ENCODE results near the gene BRK1. TPM values are rescaled to one million over a fixed set of nuclear protein-coding genes. Genes with fewer than 3 reads are reported as not detected.
"Not testable (repeated sequence)": the region's sequence is repeated elsewhere in the genome, so short reads cannot be mapped to it uniquely, and the experiment has no call there.

Gene BRK1
- total RNA-seq, 2 donors from 2014 or later: 52.4 to 53.8 TPM

DNA sequence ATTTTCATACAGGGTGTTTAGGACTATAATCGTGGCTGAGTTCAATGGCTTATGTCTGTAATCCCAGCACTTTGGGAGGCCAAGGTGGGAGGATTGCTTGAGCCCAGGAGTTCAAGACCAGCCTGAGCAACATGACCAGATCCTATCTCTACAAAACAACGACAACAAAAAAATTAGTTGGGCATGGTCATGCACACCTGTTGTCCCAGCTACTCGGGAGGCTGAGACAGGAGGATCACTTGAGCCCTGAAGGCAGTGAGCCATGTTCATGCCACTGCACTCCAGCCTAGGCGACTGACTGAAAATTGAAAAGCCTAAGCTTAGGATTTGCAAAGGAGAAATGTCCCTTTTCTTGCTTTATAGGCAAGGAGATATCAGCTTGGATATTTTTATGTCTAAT, 1.5 kb downstream of the BRK1 start:
- DNase-seq (no peak), ATAC-seq (no peak)
- H3K36me3 Mint-ChIP-seq (ENCODE audit: low read depth): peaks cover 8% of the 10 kb centered on the region
- H3K4me3 Mint-ChIP-seq: peak overlapping the region; percentile 100
- peaks cover 24% of the 10 kb centered on the region for H3K4me1 Mint-ChIP-seq
- H3K27me3 Mint-ChIP-seq: no peaks in the 10 kb centered on the region
- no peaks in the 10 kb centered on the region for H3K9me3 ChIP-seq (ENCODE audit: control insufficient read depth, low read length, poor library complexity, severe bottlenecking)
- no peak overlapping the region for H3K27ac Mint-ChIP-seq

DNA sequence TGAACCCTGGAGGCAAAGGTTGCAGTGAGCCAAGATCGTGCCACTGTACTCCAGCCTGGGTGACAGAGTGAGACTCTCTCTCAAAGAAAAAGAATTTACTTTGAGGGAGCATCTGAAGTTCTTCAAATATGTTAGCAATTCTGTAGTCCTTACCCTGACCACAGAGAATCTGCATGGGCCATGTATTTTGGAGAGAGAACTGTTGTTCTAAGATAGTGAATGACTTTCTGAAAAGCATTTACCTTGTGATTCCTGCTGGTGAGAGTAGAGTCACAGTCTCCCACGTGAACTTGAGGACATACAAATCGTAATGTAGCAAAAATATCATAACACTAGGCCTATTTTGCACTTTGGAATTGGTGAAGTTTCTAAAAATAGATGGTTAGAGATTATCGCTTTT, 3.9 kb downstream of the BRK1 start:
- H3K9me3 ChIP-seq (ENCODE audit: control insufficient read depth, low read length, poor library complexity, severe bottlenecking): no peaks in the 10 kb centered on the region
- no peaks in the 10 kb centered on the region for H3K27me3 Mint-ChIP-seq
- no peak overlapping the region for H3K27ac Mint-ChIP-seq
- no peak overlapping the region for H3K4me3 Mint-ChIP-seq
- H3K4me1 Mint-ChIP-seq: peaks cover 33% of the 10 kb centered on the region
- DNase-seq (no peak), ATAC-seq (no peak)
- peaks cover 12% of the 10 kb centered on the region for H3K36me3 Mint-ChIP-seq (ENCODE audit: low read depth)

DNA sequence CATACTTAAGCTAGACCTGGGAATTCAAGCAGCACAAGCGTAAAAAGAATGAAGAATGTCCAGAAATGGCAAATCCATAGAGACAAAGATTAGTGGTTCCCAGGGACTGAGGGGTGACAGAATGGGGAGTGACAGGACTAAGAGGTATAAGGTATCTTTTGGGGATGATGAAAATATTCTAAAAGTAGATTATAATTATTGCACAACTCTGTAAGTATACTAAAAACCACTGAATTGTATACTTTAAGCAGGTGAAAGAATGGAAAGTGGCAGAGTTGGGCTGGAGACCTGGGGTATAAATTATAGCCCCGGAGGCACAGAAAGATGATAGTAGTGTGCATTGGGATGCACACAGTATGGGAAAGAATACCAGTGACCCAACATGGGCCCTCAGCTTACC, 5.6 kb downstream of the BRK1 start:
- ATAC-seq (no peak), DNase-seq (no peak)
- no peaks in the 10 kb centered on the region for H3K27me3 Mint-ChIP-seq
- H3K36me3 Mint-ChIP-seq (ENCODE audit: low read depth): peaks cover 9% of the 10 kb centered on the region
- peaks cover 31% of the 10 kb centered on the region for H3K4me1 Mint-ChIP-seq
- no peak overlapping the region for H3K4me3 Mint-ChIP-seq
- H3K27ac Mint-ChIP-seq: peak overlapping the region; percentile 54
- H3K9me3 ChIP-seq (ENCODE audit: control insufficient read depth, low read length, poor library complexity, severe bottlenecking): no peaks in the 10 kb centered on the region

DNA sequence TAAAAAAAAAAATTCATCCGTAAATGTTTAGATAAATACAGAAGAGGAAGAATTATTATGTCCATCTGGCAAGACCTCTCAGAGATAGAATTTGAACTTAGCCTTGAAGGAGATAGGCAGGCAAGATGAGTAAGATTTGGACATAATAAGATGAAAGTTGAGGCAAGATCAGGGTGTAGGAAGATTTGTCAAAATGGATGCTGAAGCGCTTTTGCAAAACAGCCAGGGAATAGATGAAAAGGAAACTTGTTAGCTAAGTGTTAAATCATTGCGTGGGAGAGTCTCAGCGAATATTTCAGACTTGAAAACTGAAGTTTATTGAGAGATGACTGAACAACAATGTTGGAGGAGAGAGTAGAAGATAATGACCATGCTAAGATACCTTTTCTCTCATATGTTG, 7.2 kb downstream of the BRK1 start:
- ATAC-seq (no peak), DNase-seq (no peak)
- Mint-ChIP-seq H3K36me3 (ENCODE audit: low read depth) (peaks cover 10% of the 10 kb centered on the region), H3K27ac (peak overlapping the region; percentile 92), H3K4me1 (peaks cover 26% of the 10 kb centered on the region), H3K27me3 (no peaks in the 10 kb centered on the region), H3K4me3 (no peak overlapping the region)
- no peaks in the 10 kb centered on the region for H3K9me3 ChIP-seq (ENCODE audit: control insufficient read depth, low read length, poor library complexity, severe bottlenecking)

DNA sequence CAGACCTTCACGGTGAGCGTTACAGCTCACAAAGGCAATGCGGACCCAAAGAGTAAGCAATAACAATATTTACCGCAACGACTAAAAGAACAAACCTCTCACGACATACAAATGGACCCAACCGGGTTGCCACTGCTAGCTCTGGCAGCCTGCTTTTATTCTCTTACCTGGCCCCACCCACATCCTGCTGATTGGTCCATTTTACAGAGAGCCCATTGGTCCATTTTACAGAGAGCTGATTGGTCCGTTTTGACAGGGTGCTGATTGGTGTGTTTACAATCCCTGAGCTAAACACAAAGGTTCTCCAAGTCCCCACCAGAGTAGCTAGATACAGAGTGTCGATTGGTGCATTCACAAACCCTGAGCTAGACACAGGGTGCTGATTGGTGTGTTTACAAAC, 20.4 kb downstream of the BRK1 start:
- H3K27ac Mint-ChIP-seq; H3K4me3 Mint-ChIP-seq; ATAC-seq; H3K27me3 Mint-ChIP-seq; H3K36me3 Mint-ChIP-seq (ENCODE audit: low read depth); H3K4me1 Mint-ChIP-seq; H3K9me3 ChIP-seq (ENCODE audit: control insufficient read depth, low read length, poor library complexity, severe bottlenecking); DNase-seq: not testable (repeated sequence)

DNA sequence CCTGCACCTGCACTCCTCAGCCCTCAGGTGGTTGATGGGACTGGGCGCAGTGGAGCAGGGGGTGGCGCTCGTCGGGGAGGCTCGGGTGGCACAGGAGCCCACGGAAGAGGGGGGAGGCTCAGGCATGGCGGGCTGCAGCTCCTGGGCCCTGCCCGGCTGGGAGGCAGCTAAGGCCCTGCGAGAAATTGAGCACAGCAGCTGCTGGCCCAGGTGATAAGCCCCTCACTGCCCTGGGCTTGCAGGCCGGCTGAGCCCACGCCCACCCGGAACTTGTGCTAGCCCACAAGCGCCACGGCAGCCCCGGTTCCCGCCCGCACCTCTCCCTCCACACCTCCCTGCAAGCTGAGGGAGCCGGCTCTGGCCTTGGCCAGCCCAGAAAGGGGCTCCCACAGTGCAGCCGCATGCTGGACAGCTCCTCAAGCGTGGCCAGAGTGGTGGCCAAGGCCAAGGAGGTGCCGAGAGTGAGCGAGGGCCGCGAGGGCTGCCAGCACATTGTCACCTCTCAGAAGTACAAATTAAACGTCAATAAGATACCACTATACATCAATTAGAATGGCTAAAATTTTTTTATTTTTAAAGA, 21.0 kb downstream of the BRK1 start:
- Mint-ChIP-seq H3K27me3 (no peaks in the 10 kb centered on the region), H3K4me3 (no peak overlapping the region), H3K4me1 (no peaks in the 10 kb centered on the region), H3K36me3 (ENCODE audit: low read depth) (no peaks in the 10 kb centered on the region), H3K27ac (no peak overlapping the region)
- no peaks in the 10 kb centered on the region for H3K9me3 ChIP-seq (ENCODE audit: control insufficient read depth, low read length, poor library complexity, severe bottlenecking)
- DNase-seq (no peak), ATAC-seq (no peak)

DNA sequence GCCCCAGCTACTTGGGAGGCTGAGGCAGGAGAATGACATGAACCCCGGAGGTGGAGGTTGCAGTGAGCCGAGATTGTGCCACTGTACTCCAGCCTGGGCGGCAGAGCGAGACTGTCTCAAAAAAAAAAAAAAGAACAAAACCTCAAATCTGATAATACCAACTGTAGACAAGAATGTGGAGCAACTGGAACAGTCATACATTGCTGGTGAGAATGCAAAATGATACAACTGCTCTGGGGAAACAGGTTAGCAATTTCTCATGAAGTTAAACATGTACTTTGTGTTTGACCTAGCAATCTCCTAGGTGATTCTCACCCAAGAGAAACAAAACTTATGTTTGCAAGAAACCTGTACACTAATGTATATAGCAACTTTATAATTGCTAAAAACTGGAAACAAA, 21.7 kb downstream of the BRK1 start:
- no peak overlapping the region for H3K4me3 Mint-ChIP-seq
- H3K9me3 ChIP-seq (ENCODE audit: control insufficient read depth, low read length, poor library complexity, severe bottlenecking): no peaks in the 10 kb centered on the region
- H3K36me3 Mint-ChIP-seq (ENCODE audit: low read depth): no peaks in the 10 kb centered on the region
- no peak for DNase-seq
- no peaks in the 10 kb centered on the region for H3K4me1 Mint-ChIP-seq
- no peak overlapping the region for H3K27ac Mint-ChIP-seq
- no peaks in the 10 kb centered on the region for H3K27me3 Mint-ChIP-seq
- ATAC-seq: no peak

DNA sequence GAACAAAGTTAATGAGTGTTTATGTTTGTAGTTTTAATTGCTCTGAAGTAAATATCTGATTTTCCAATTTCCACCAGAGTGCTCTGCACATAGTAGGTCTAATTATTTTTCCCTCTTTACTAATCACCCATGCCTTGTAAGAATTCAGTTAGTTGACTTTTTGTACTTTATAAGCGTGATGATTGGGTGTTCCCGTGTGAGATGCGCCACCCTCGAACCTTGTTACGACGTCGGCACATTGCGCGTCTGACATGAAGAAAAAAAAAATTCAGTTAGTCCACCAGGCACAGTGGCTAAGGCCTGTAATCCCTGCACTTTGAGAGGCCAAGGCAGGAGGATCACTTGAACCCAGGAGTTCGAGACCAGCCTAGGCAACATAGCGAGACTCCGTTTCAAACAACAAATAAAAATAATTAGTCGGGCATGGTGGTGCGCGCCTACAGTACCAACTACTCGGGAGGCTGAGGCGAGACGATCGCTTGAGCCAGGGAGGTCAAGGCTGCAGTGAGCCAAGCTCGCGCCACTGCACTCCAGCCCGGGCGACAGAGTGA, 25.6 kb downstream of the BRK1 start:
- no peak for DNase-seq
- no peaks in the 10 kb centered on the region for H3K9me3 ChIP-seq (ENCODE audit: control insufficient read depth, low read length, poor library complexity, severe bottlenecking)
- Mint-ChIP-seq H3K27ac (peak overlapping the region; percentile 96), H3K4me1 (peaks cover 17% of the 10 kb centered on the region), H3K27me3 (no peaks in the 10 kb centered on the region), H3K36me3 (ENCODE audit: low read depth) (peaks cover 2% of the 10 kb centered on the region), H3K4me3 (peak overlapping the region; percentile 95)
- ATAC-seq: no peak

DNA sequence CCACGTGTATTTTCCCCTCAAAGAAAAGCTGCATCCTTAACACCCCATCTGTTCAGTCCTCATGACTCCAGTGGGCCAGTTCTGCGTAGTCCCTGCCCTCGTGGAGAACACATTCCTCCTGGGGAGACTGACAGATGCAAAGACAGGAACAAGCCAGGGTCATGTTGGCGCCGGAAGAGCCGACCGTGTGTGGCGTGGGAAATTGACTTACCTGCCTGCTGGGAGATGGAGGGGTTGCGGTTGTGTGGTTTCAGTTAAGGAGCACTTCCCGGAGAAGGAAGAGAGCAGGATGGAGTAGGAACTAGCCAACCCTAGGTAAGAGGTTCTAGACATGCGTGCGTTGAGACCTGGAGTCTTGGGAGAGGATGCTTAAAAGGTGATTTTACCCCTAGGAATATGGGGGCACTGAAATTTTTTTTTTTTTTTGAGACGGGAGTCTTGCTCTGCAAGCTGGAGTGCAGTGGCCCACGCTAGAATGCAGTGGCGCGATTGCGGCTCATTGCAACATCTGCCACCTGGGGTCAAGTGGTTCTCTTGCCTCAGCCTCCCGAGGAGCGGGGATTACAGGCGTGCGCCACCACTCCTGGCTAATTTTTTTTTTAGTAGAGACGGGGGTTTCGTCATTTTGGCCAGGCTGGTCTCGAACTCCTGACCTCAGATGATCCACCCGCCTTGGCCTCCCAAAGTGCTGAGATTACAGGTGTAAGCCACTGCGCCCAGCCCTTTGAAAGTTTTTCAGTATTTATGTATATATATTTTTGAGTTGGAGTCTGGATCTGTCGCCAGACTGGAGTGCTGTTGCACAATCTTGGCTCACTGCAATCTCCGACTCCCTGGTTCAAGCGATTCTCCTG, 27.5 kb downstream of the BRK1 start:
- Mint-ChIP-seq H3K27ac (peak overlapping the region; percentile 96), H3K27me3 (no peaks in the 10 kb centered on the region), H3K36me3 (ENCODE audit: low read depth) (peaks cover 2% of the 10 kb centered on the region), H3K4me3 (peak overlapping the region; percentile 95), H3K4me1 (peaks cover 22% of the 10 kb centered on the region)
- no peak for ATAC-seq
- no peaks in the 10 kb centered on the region for H3K9me3 ChIP-seq (ENCODE audit: control insufficient read depth, low read length, poor library complexity, severe bottlenecking)
- peak in 1 of 3 donors; percentile 10 for DNase-seq

DNA sequence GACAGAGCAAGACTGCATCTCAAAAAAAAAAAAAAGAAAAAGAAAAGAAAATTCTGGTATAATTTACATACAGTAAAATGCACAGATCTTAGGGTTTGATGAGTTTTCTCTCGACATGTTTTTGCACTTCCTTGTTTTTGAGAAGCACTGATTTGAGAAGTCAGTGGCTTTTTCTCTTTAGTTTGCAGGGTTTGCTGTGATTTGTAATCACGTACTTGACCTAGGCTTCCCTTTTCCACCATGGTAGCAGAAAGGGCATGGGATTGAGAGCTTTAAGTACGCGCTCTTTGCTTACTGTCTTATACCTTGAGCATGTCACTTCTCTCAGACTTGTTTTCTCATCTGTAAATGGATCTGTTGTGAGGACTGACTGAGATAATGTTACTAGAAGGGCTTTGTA, 30.2 kb downstream of the BRK1 start:
- peak overlapping the region; percentile 82 for H3K27ac Mint-ChIP-seq
- no peaks in the 10 kb centered on the region for H3K27me3 Mint-ChIP-seq
- peaks cover 4% of the 10 kb centered on the region for H3K36me3 Mint-ChIP-seq (ENCODE audit: low read depth)
- no peak for ATAC-seq
- peaks cover 26% of the 10 kb centered on the region for H3K4me1 Mint-ChIP-seq
- DNase-seq: no peak
- no peaks in the 10 kb centered on the region for H3K9me3 ChIP-seq (ENCODE audit: control insufficient read depth, low read length, poor library complexity, severe bottlenecking)
- H3K4me3 Mint-ChIP-seq: peak overlapping the region; percentile 65

DNA sequence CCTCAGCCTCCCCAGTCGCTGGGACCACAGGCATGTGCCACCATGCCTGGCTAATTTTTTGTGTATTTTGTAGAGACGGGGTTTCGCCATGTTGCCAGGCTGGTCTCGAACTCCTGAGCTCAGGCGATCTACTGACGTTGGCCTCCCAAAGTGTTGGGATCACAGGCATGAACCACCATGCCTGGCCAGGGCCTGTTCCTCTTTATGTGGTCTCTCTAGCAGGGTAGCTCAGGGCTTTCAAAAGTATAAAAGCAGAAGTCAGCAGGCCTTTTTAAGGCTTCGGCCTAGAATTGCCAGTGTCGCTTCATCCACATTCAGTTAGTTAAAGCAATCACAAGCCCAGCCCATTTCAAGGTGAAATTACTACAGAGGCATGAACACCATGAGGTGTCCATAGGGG, 33.8 kb downstream of the BRK1 start:
- Mint-ChIP-seq H3K4me3 (no peak overlapping the region), H3K36me3 (ENCODE audit: low read depth) (peaks cover 4% of the 10 kb centered on the region), H3K4me1 (peaks cover 17% of the 10 kb centered on the region), H3K27ac (peak overlapping the region; percentile 54), H3K27me3 (no peaks in the 10 kb centered on the region)
- H3K9me3 ChIP-seq (ENCODE audit: control insufficient read depth, low read length, poor library complexity, severe bottlenecking): no peaks in the 10 kb centered on the region
- no peak for ATAC-seq
- DNase-seq: no peak

DNA sequence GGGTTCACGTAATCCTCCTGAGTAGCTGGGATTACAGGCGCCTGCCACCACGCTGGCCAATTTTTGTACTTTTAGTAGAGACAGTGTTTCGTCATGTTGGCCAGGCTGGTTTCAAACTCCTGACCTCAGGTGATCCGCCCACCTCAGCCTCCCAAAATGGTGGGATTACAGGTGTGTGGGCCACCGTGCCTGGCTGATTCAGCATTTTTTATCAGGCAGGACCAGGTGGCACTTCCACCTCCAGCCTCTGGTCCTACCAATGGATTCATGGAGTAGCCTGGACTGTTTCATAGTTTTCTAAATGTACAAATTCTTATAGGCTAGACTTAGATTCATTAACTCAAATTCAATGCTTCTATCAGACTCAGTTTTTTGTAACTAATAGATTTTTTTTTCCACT, 35.5 kb downstream of the BRK1 start:
- Mint-ChIP-seq H3K36me3 (ENCODE audit: low read depth) (peaks cover 2% of the 10 kb centered on the region), H3K4me1 (peaks cover 10% of the 10 kb centered on the region), H3K4me3 (no peak overlapping the region), H3K27ac (peak overlapping the region; percentile 65), H3K27me3 (no peaks in the 10 kb centered on the region)
- no peaks in the 10 kb centered on the region for H3K9me3 ChIP-seq (ENCODE audit: control insufficient read depth, low read length, poor library complexity, severe bottlenecking)
- no peak for ATAC-seq
- DNase-seq: no peak

DNA sequence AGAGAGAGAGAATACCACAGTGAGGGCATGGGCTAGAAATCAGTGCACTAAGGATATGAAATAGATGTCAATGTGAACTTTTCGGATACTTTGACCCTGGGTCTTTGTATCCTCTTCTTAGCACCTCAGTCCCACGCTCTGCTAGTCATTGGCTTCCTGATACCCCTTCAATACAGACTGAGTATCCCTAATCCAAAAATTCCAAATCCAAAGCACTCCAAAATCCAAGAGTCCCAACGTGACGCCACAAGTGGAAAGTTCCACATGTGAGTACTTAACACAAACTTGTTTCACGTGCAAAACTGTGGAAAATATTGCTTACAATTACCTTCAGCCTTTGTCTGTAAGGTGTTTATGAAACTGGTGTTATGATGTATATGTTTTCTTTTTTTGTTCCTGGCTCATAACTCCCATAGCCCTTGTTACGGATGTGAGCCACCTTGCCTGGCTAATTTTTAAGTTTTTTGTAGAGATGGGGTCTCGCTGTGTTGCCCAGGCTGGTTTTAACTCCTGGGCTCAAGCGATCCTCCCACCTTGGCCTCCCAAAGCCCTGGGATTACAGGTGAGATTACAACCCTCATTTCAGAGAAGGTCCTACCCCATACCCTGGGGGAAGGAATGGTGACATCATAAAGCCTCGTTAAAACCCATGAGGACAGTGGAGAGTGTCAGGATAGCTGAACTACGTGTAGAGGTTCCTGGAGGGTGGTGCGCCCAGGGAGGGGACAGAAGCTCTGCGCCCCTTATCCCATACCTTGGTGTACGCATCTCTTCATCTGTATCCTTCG, 39.1 kb downstream of the BRK1 start:
- peaks cover 2% of the 10 kb centered on the region for H3K36me3 Mint-ChIP-seq (ENCODE audit: low read depth)
- H3K27ac Mint-ChIP-seq: peak overlapping the region; percentile 41
- no peak for DNase-seq
- H3K4me1 Mint-ChIP-seq: peaks cover 4% of the 10 kb centered on the region
- no peaks in the 10 kb centered on the region for H3K9me3 ChIP-seq (ENCODE audit: control insufficient read depth, low read length, poor library complexity, severe bottlenecking)
- H3K27me3 Mint-ChIP-seq: no peaks in the 10 kb centered on the region
- no peak for ATAC-seq
- no peak overlapping the region for H3K4me3 Mint-ChIP-seq

Data from T-helper 17 cell (primary cell).